GM20000 (cell line): ENCODE results near the gene ZC3HAV1.
"Not testable (repeated sequence)": the region's sequence is repeated elsewhere in the genome, so short reads cannot be mapped to it uniquely, and the experiment has no call there.

ENCODE experiments used
- DNase-seq: peaks from one replicate; pipeline ENCODE4 v3.0.0; 2012; ENCODE audit warnings: low spot score
- CTCF ChIP-seq: IDR thresholded peaks from 2 replicates; pipeline ENCODE4 v1.5.1; 2012; ENCODE audit warnings: mild to moderate bottlenecking, control low read depth; ENCODE audit errors: extremely low read depth, missing control alignments

ZC3HAV1 gene

GRCh38 chr7:139127648-139128047, 18.1 kb upstream of the ZC3HAV1 start:
- no peak for TF ChIP-seq CTCF
- no peak for DNase-seq

GRCh38 chr7:139125657-139126056, 16.1 kb upstream of the ZC3HAV1 start:
- DNase-seq = no peak
- no peak for TF ChIP-seq CTCF

GRCh38 chr7:139124995-139125394, 15.5 kb upstream of the ZC3HAV1 start:
- DNase-seq = not testable (repeated sequence)

GRCh38 chr7:139124084-139124914, 14.8 kb upstream of the ZC3HAV1 start:
- TF ChIP-seq CTCF = no peak
- DNase-seq = no peak

GRCh38 chr7:139119486-139119849, 9.9 kb upstream of the ZC3HAV1 start:
- TF ChIP-seq CTCF = no peak
- DNase-seq = no peak

- DNase-seq = peak; percentile 69
- no peak for TF ChIP-seq CTCF
Observed at GRCh38 chr7:139118805-139119485, 9.4 kb upstream of the ZC3HAV1 start.

- DNase-seq = peak; percentile 65
Observed at GRCh38 chr7:139118234-139118804, 8.8 kb upstream of the ZC3HAV1 start.

More at GRCh38 chr7:139118234-139118804, 8.8 kb upstream of the ZC3HAV1 start:
- no peak for TF ChIP-seq CTCF
